Osteoblast (primary cell): ENCODE measurements around the gene TELO2. TPM values are rescaled to one million over a fixed set of nuclear protein-coding genes. Genes with fewer than 3 reads are reported as not detected.

Source experiments
- DNase-seq: peaks from one replicate; pipeline ENCODE4 v3.0.0; 2011; ENCODE audit warnings: low spot score, mixed read lengths; ENCODE audit not compliant: insufficient read length; ENCODE audit errors: missing footprints
- H2AFZ ChIP-seq: 2 replicates; pipeline ENCODE4 v1.6.0; 2011; ENCODE audit warnings: mild to moderate bottlenecking, low read length
- H3K27ac ChIP-seq: 2 replicates; pipeline ENCODE4 v1.5.1; 2011; ENCODE audit warnings: mild to moderate bottlenecking, low read depth, low read length, moderate library complexity
- H3K27me3 ChIP-seq: 2 replicates; pipeline ENCODE4 v1.6.0; 2012; ENCODE audit warnings: mild to moderate bottlenecking, control low read depth, inconsistent platforms, low read length, moderate library complexity; ENCODE audit not compliant: insufficient read depth
- H3K36me3 ChIP-seq: 2 replicates; pipeline ENCODE4 v1.5.1; 2011; ENCODE audit warnings: mild to moderate bottlenecking, low read length, control low read depth, moderate library complexity; ENCODE audit not compliant: insufficient read depth
- H3K4me1 ChIP-seq: 2 replicates; pipeline ENCODE4 v1.5.1; 2011; ENCODE audit warnings: mild to moderate bottlenecking, low read length, control low read depth, moderate library complexity; ENCODE audit not compliant: insufficient read depth
- H3K4me2 ChIP-seq: 2 replicates; pipeline ENCODE4 v1.6.0; 2011; ENCODE audit warnings: mild to moderate bottlenecking, low read length; ENCODE audit not compliant: insufficient read depth
- H3K4me3 ChIP-seq: fragments of 200-600 bp; sonication (generic); 3 replicates; pipeline ENCODE4 v1.5.1; 2012; ENCODE audit warnings: mild to moderate bottlenecking, low read length, inconsistent platforms; ENCODE audit not compliant: insufficient read depth
- H3K79me2 ChIP-seq: 2 replicates; pipeline ENCODE4 v1.6.0; 2012; ENCODE audit warnings: mild to moderate bottlenecking, low read length, control low read depth, inconsistent platforms; ENCODE audit not compliant: insufficient read depth
- H3K9me3 ChIP-seq: 2 replicates; pipeline ENCODE4 v1.5.1; 2011; ENCODE audit warnings: low read depth, low read length, control low read depth
- H4K20me1 ChIP-seq: 2 replicates; pipeline ENCODE4 v1.6.0; 2012; ENCODE audit warnings: mild to moderate bottlenecking, low read length, control low read depth; ENCODE audit not compliant: insufficient read depth
- total RNA-seq: library from RNA; depleted of rRNA; stranded (reverse); fragments of >200 nt; gene quantifications from 2 replicates; pipeline ENCODE4 v1.2.3, GENCODE V29; 2012
- TF ChIP-seq, protein P1 (sequence below): IDR thresholded peaks from 2 replicates; pipeline ENCODE4 v1.5.1; 2011; ENCODE audit warnings: mild to moderate bottlenecking, low read depth, low read length, moderate library complexity; ENCODE audit errors: extremely low read depth

TELO2 gene
- total RNA-seq, 1 donor = 18.1 TPM

GRCh38 chr16:1499756-1500464 is 6.8 kb downstream of the TELO2 start:
- peaks cover 25% of the 10 kb centered on the region for H3K79me2 ChIP-seq
- DNase-seq = no peak
- TF ChIP-seq, protein P1, sequence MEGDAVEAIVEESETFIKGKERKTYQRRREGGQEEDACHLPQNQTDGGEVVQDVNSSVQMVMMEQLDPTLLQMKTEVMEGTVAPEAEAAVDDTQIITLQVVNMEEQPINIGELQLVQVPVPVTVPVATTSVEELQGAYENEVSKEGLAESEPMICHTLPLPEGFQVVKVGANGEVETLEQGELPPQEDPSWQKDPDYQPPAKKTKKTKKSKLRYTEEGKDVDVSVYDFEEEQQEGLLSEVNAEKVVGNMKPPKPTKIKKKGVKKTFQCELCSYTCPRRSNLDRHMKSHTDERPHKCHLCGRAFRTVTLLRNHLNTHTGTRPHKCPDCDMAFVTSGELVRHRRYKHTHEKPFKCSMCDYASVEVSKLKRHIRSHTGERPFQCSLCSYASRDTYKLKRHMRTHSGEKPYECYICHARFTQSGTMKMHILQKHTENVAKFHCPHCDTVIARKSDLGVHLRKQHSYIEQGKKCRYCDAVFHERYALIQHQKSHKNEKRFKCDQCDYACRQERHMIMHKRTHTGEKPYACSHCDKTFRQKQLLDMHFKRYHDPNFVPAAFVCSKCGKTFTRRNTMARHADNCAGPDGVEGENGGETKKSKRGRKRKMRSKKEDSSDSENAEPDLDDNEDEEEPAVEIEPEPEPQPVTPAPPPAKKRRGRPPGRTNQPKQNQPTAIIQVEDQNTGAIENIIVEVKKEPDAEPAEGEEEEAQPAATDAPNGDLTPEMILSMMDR = no peak
- H2AFZ ChIP-seq = no peak overlapping the region
- no peaks in the 10 kb centered on the region for H3K4me1 ChIP-seq
- peaks cover 1% of the 10 kb centered on the region for H4K20me1 ChIP-seq
- H3K4me3 ChIP-seq = no peak overlapping the region
- H3K4me2 ChIP-seq = no peak overlapping the region
- no peak overlapping the region for H3K27ac ChIP-seq
- H3K36me3 ChIP-seq = peaks cover 31% of the 10 kb centered on the region
- H3K9me3 ChIP-seq = no peaks in the 10 kb centered on the region
- H3K27me3 ChIP-seq = no peaks in the 10 kb centered on the region

DNA sequence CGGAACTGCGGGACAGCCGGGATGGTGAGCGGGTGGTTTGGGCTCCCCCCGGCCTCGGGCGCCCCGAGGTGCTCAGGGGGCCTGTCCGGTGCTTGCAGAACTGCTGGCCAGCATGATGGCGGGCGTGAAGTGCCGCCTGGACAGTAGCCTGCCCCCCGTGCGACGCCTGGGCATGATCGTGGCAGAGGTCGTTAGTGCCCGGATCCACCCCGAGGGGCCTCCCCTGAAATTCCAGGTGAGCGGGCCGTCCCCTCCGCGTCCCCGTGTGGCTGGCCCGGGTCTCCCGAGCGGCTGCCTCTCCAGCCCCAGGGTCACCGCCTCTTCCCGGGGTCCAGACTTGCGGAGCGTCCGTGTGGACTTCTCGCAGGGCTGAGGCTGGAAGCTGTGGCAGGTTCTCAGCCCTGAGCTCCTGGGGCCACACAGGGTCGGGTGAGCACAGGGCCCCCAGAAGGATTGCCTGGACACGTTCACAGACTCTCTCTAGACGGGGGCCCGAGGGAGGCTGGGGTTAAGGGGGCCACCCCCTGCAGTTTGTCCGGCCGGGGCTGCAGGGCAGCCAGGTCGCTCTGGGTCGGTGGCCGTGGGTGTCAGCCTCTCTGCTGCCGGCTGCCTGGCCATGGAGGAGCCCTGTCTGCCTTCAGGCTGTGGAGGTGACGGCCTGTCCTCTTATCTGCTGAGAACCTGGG is 7.4 kb downstream of the TELO2 start:
- H3K36me3 ChIP-seq = peaks cover 27% of the 10 kb centered on the region

GRCh38 chr16:1501630-1502029 is 8.5 kb downstream of the TELO2 start:
- Histone ChIP-seq H2AFZ (no peak overlapping the region), H3K36me3 (peaks cover 25% of the 10 kb centered on the region), H3K4me2 (no peak overlapping the region), H4K20me1 (no peaks in the 10 kb centered on the region), H3K27me3 (no peaks in the 10 kb centered on the region), H3K4me3 (no peak overlapping the region), H3K4me1 (no peaks in the 10 kb centered on the region), H3K9me3 (no peaks in the 10 kb centered on the region), H3K27ac (no peak overlapping the region), H3K79me2 (peaks cover 8% of the 10 kb centered on the region)
- no peak for DNase-seq
- TF ChIP-seq, protein P1 = no peak

More for the DNA sequence above, 7.4 kb downstream of the TELO2 start:
- H4K20me1 ChIP-seq = no peaks in the 10 kb centered on the region
- no peak overlapping the region for H3K27ac ChIP-seq
- H3K4me2 ChIP-seq = no peak overlapping the region
- H3K79me2 ChIP-seq = peaks cover 18% of the 10 kb centered on the region
- H3K4me3 ChIP-seq = no peak overlapping the region
- TF ChIP-seq, protein P1 = no peak
- H3K9me3 ChIP-seq = no peaks in the 10 kb centered on the region
- peak; percentile 78 for DNase-seq
- no peaks in the 10 kb centered on the region for H3K4me1 ChIP-seq
- H2AFZ ChIP-seq = no peak overlapping the region
- no peaks in the 10 kb centered on the region for H3K27me3 ChIP-seq
